Activated naive CD8-positive, alpha-beta T cell treated with anti-CD3 and anti-CD28 coated beads, Interleukin-2, amount 10 ng/mL, durations not matched to agents 7 days and 5 days (primary cell): Measurements from ENCODE around the gene TBC1D2. TPM values are rescaled to one million over a fixed set of nuclear protein-coding genes. Genes with fewer than 3 reads are reported as not detected.

Experiments
- ATAC-seq: fragments of 150-1000 bp; cut with Tn5 transposase; one replicate; pipeline ENCODE4 v1.10.0; 2021; ENCODE audit warnings: low read depth, moderate library complexity
- POLR2A ChIA-PET: fragments of 350-600 bp; sonication (Branson Sonifier 250); formaldehyde crosslinking; loops from one replicate; lab custom pipeline; 2021; ENCODE audit warnings: antibody characterized with exemption; lab: Charles Lee
- DNase-seq: peaks from one replicate; pipeline ENCODE4 v3.0.0; 2021
- H3K27ac Mint-ChIP-seq: one replicate; pipeline ENCODE4 v1.8.0; 2022; ENCODE audit warnings: mild to moderate bottlenecking, mixed read lengths
- H3K27me3 Mint-ChIP-seq: one replicate; pipeline ENCODE4 v1.8.0; 2022; ENCODE audit warnings: mild to moderate bottlenecking, moderate library complexity, mixed read lengths
- H3K36me3 Mint-ChIP-seq: one replicate; pipeline ENCODE4 v1.8.0; 2021; ENCODE audit warnings: mild to moderate bottlenecking, mixed read lengths
- H3K4me1 Mint-ChIP-seq: one replicate; pipeline ENCODE4 v1.8.0; 2021; ENCODE audit warnings: mixed read lengths
- H3K4me3 Mint-ChIP-seq: one replicate; pipeline ENCODE4 v1.8.0; 2022; ENCODE audit warnings: mild to moderate bottlenecking, moderate library complexity, mixed read lengths
- H3K9me3 Mint-ChIP-seq: one replicate; pipeline ENCODE4 v1.8.0; 2021; ENCODE audit warnings: mixed read lengths
- total RNA-seq, 2 experiments: library from RNA; stranded (reverse); gene quantifications; one replicate each; pipeline ENCODE4 v1.2.3, GENCODE V29; 2021

Gene TBC1D2
- total RNA-seq, 2 experiments from 2014 or later = 6.4 to 6.8 TPM

GRCh38 chr9:98199388-98200033, 55.9 kb downstream of the TBC1D2 start:
- no peak for ATAC-seq
- DNase-seq = no peak
- Mint-ChIP-seq H3K27me3 (peaks cover 3% of the 10 kb centered on the region), H3K27ac (no peak overlapping the region), H3K9me3 (no peaks in the 10 kb centered on the region), H3K36me3 (no peaks in the 10 kb centered on the region), H3K4me3 (no peak overlapping the region), H3K4me1 (peaks cover 2% of the 10 kb centered on the region)
- POLR2A ChIA-PET = no interaction called here

GRCh38 chr9:98195671-98196070, 59.8 kb downstream of the TBC1D2 start:
- POLR2A ChIA-PET = no interaction called here
- ATAC-seq (no peak), DNase-seq (no peak)
- no peaks in the 10 kb centered on the region for H3K9me3 Mint-ChIP-seq
- no peaks in the 10 kb centered on the region for H3K36me3 Mint-ChIP-seq
- no peak overlapping the region for H3K4me3 Mint-ChIP-seq
- H3K27me3 Mint-ChIP-seq = peaks cover 4% of the 10 kb centered on the region
- peaks cover 7% of the 10 kb centered on the region for H3K4me1 Mint-ChIP-seq
- no peak overlapping the region for H3K27ac Mint-ChIP-seq

GRCh38 chr9:98193336-98193944, 62.0 kb downstream of the TBC1D2 start:
- ATAC-seq = no peak
- DNase-seq = no peak
- H3K4me3 Mint-ChIP-seq = peak overlapping the region; percentile 77
- peaks cover 15% of the 10 kb centered on the region for H3K4me1 Mint-ChIP-seq
- H3K36me3 Mint-ChIP-seq = peaks cover 1% of the 10 kb centered on the region
- no peaks in the 10 kb centered on the region for H3K9me3 Mint-ChIP-seq
- H3K27me3 Mint-ChIP-seq = peaks cover 4% of the 10 kb centered on the region
- H3K27ac Mint-ChIP-seq = no peak overlapping the region
- POLR2A ChIA-PET = interaction anchor here (1.1 to 2.6 kb wide), 3 partner anchors 63 to 271 kb away, joined by 3 to 19 read pairs (median 13); partner anchors contain the start of gene TBC1D2

- ATAC-seq = peak; percentile 72
- Mint-ChIP-seq H3K4me3 (peak within 1 kb of the TSS; percentile 80), H3K9me3 (no peaks in the 10 kb centered on the region), H3K27me3 (peaks cover 4% of the 10 kb centered on the region), H3K27ac (peak within 1 kb of the TSS; percentile 63), H3K36me3 (peaks cover 1% of the 10 kb centered on the region), H3K4me1 (peaks cover 15% of the 10 kb centered on the region)
- POLR2A ChIA-PET = interaction anchor here (1.0 to 2.6 kb wide), 8 partner anchors 63 to 270 kb away, joined by 3 to 19 read pairs (median 4); partner anchors contain the start of genes TBC1D2 and TRIM14
- DNase-seq = peak; percentile 86
Observed at GRCh38 chr9:98192503-98193335, 62.7 kb downstream of the TBC1D2 start, which contains the start of gene CORO2A. Gene CORO2A (minus strand): TSS chr9:98192637. CDS start chr9:98157660, 34,977 bp downstream.

GRCh38 chr9:98191671-98192502, 63.6 kb downstream of the TBC1D2 start:
- H3K36me3 Mint-ChIP-seq = peaks cover 1% of the 10 kb centered on the region
- ATAC-seq = peak; percentile 40
- POLR2A ChIA-PET = interaction anchor here (1.0 to 2.6 kb wide), 9 partner anchors 64 to 135 kb away, joined by 3 to 19 read pairs (median 3); partner anchors contain the start of genes TBC1D2 and TRIM14
- H3K9me3 Mint-ChIP-seq = no peaks in the 10 kb centered on the region
- peak; percentile 66 for DNase-seq
- H3K27ac Mint-ChIP-seq = peak overlapping the region; percentile 54
- peak overlapping the region; percentile 80 for H3K4me3 Mint-ChIP-seq
- H3K27me3 Mint-ChIP-seq = peaks cover 4% of the 10 kb centered on the region
- H3K4me1 Mint-ChIP-seq = peaks cover 15% of the 10 kb centered on the region

GRCh38 chr9:98191181-98191608, 64.3 kb downstream of the TBC1D2 start:
- DNase-seq (no peak), ATAC-seq (no peak)
- Mint-ChIP-seq H3K36me3 (peaks cover 1% of the 10 kb centered on the region), H3K9me3 (no peaks in the 10 kb centered on the region), H3K27ac (no peak overlapping the region), H3K4me3 (peak overlapping the region; percentile 80), H3K4me1 (peaks cover 15% of the 10 kb centered on the region), H3K27me3 (peaks cover 4% of the 10 kb centered on the region)
- POLR2A ChIA-PET = interaction anchor here (0.6 to 2.6 kb wide), 5 partner anchors 47 to 134 kb away, joined by 3 to 19 read pairs (median 4); partner anchors contain the start of gene TBC1D2

- no peaks in the 10 kb centered on the region for H3K9me3 Mint-ChIP-seq
- ATAC-seq (no peak), DNase-seq (no peak)
- H3K36me3 Mint-ChIP-seq = peaks cover 1% of the 10 kb centered on the region
- peaks cover 15% of the 10 kb centered on the region for H3K4me1 Mint-ChIP-seq
- peaks cover 4% of the 10 kb centered on the region for H3K27me3 Mint-ChIP-seq
- no peak overlapping the region for H3K4me3 Mint-ChIP-seq
- no peak overlapping the region for H3K27ac Mint-ChIP-seq
- POLR2A ChIA-PET = interaction anchor here (0.6 kb wide), 1 partner anchor 47 kb away, joined by 4 read pairs; no protein-coding TSS in a partner anchor
Observed at GRCh38 chr9:98190757-98191105, 64.7 kb downstream of the TBC1D2 start.

GRCh38 chr9:98189412-98189811, 66.0 kb downstream of the TBC1D2 start:
- H3K4me3 Mint-ChIP-seq = no peak overlapping the region
- peaks cover under 1% of the 10 kb centered on the region for H3K27me3 Mint-ChIP-seq

GRCh38 chr9:98187926-98188325, 67.5 kb downstream of the TBC1D2 start:
- H3K4me3 Mint-ChIP-seq = no peak overlapping the region
- no peaks in the 10 kb centered on the region for H3K9me3 Mint-ChIP-seq
- H3K4me1 Mint-ChIP-seq = peaks cover 11% of the 10 kb centered on the region
- H3K27me3 Mint-ChIP-seq = no peaks in the 10 kb centered on the region
- no peak for ATAC-seq
- no peak for DNase-seq
- H3K27ac Mint-ChIP-seq = no peak overlapping the region
- peaks cover 1% of the 10 kb centered on the region for H3K36me3 Mint-ChIP-seq
- POLR2A ChIA-PET = no interaction called here

More at GRCh38 chr9:98189412-98189811, 66.0 kb downstream of the TBC1D2 start:
- H3K9me3 Mint-ChIP-seq = no peaks in the 10 kb centered on the region
- H3K4me1 Mint-ChIP-seq = peaks cover 15% of the 10 kb centered on the region
- no peak for DNase-seq
- POLR2A ChIA-PET = no interaction called here
- peaks cover 1% of the 10 kb centered on the region for H3K36me3 Mint-ChIP-seq
- ATAC-seq = no peak
- peak overlapping the region; percentile 14 for H3K27ac Mint-ChIP-seq

GRCh38 chr9:98186236-98186635, 69.2 kb downstream of the TBC1D2 start:
- H3K36me3 Mint-ChIP-seq = peaks cover 1% of the 10 kb centered on the region
- no peaks in the 10 kb centered on the region for H3K27me3 Mint-ChIP-seq
- H3K9me3 Mint-ChIP-seq = no peaks in the 10 kb centered on the region
- no peak overlapping the region for H3K27ac Mint-ChIP-seq
- H3K4me1 Mint-ChIP-seq = peaks cover 12% of the 10 kb centered on the region
- DNase-seq = no peak
- POLR2A ChIA-PET = no interaction called here
- H3K4me3 Mint-ChIP-seq = no peak overlapping the region
- no peak for ATAC-seq

- H3K36me3 Mint-ChIP-seq = peaks cover 1% of the 10 kb centered on the region
- no peak for ATAC-seq
- POLR2A ChIA-PET = no interaction called here
- no peak for DNase-seq
- peaks cover 11% of the 10 kb centered on the region for H3K4me1 Mint-ChIP-seq
- no peak overlapping the region for H3K27ac Mint-ChIP-seq
- no peaks in the 10 kb centered on the region for H3K9me3 Mint-ChIP-seq
- no peak overlapping the region for H3K4me3 Mint-ChIP-seq
- H3K27me3 Mint-ChIP-seq = no peaks in the 10 kb centered on the region
Observed at GRCh38 chr9:98185611-98186171, 69.8 kb downstream of the TBC1D2 start.

GRCh38 chr9:98185021-98185567, 70.4 kb downstream of the TBC1D2 start:
- no peaks in the 10 kb centered on the region for H3K27me3 Mint-ChIP-seq
- H3K4me1 Mint-ChIP-seq = peaks cover 14% of the 10 kb centered on the region
- no peak overlapping the region for H3K27ac Mint-ChIP-seq
- POLR2A ChIA-PET = interaction anchor here (0.6 to 0.7 kb wide), 2 partner anchors 18 to 66 kb away, joined by 3 to 4 read pairs; partner anchors contain the start of gene TRIM14
- DNase-seq = no peak
- no peak for ATAC-seq
- H3K36me3 Mint-ChIP-seq = peaks cover 1% of the 10 kb centered on the region
- no peak overlapping the region for H3K4me3 Mint-ChIP-seq
- no peaks in the 10 kb centered on the region for H3K9me3 Mint-ChIP-seq
